DMS114 treated with DMSO at 0.1 percent for 48 hours (cell line): ENCODE data around the gene MGAT3.

ENCODE experiments used
- DNase-seq: peaks from one replicate; lab custom pipeline; 2025; ENCODE audit not compliant: unreplicated experiment; lab: John Stamatoyannopoulos, UW

MGAT3 gene

DNA sequence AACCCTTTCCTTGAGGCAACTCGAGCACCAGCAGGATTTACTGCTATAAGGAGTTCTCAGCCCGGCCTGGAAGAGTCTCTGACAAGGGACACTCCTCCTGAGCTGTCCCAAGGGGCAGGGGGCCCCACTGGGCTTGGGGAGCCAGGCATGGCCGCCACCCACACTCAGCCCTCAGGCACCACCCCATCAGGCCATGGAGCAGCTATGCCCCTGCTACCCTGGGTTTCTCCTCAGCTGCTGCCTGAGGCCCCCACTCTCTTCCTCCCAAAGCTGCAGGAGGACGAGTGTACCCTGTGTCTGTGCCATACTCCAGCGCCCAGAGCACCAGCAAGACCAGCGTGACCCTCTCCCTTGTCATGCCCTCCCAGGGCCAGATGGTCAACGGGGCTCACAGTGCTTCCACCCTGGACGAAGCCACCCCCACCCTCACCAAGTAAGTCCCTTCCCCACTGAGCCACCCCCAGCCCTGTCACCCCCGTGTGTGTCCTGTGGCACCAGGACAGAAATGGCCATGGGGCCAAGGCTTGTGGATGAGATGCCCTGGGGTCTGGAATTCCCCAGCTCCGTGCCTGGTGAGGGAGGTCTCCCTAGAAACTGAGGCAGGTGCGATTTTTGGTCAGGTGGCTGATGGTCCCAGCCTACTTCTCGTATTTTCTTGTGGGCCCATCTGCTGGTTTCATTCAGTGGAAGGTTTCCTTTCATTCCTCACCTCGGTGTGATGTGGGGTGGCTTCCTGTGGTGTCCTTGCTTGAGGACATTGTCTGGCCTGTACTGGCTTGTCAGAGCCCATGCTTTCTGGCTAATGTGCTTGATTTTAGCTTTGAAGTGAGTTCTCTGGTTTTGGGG, 28.8 kb upstream of the MGAT3 start:
- no peak for DNase-seq

DNA sequence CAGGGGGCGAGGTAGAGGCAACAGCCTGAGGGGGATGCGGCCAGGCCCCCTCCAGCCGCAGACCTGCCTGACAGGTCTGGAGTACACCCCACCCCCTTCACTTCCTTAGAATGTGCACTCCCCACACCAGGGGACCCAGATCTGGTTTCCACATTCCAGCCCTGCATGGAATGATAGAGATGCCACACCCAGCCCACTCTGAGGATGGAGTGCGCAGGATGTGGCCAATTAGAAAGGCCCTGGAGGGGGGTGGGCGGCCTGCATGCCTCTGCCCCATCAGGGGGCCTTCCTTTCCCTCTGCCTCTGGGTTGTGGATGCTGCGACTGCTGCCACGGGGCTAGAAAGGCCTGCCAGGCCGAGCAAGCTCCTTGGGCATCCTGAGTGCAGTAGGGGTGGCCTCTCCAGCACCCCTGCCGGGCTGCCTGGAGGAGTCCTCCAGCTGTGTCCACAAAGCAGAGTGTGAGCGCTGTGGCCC, 28.2 kb upstream of the MGAT3 start:
- no peak for DNase-seq

DNA sequence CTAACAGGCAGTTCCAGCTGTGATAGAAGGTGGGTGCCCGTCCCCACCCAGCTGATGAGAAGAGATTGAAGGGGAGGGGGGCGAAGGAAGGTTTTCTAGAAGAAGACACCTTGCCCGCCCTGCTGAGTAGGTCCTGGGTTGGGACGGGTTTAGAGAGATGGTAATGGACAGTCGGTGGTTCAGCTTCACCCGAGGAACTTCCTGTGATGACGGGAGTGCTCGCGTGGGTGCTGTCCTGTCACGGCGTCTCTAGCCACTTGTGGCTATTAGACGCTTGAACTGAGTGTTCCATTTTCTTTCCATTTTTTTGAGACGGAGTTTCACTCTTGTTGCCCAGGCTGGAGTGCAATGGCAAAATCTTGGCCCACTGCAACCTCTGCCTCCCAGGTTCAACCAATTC, 27.6 kb upstream of the MGAT3 start:
- no peak for DNase-seq

DNA sequence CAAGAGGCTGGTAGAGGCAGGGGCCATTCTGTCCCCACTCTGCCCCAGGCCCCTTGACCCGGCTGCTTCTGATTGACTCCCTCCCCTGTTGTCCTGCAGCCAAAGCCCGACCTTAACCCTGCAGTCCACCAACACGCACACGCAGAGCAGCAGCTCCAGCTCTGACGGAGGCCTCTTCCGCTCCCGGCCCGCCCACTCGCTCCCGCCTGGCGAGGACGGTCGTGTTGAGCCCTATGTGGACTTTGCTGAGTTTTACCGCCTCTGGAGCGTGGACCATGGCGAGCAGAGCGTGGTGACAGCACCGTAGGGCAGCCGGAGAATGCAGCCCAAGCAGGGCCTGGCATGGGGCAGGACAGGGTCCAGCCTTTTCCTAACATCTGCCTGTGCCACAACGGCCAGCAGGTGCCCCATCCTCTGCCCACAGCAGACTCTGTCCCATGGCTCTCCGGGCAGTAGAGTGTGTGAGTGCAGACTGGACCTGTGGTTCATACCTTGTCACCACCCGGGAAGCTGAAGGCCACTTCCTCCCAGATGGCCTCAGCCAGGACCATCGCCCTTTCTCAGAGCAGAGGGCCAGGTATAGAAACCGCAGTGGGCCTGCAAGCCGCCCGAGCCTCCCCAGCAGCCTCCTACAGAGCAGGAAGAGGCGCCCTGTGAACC, 26.8 kb upstream of the MGAT3 start:
- DNase-seq, result no peak

DNA sequence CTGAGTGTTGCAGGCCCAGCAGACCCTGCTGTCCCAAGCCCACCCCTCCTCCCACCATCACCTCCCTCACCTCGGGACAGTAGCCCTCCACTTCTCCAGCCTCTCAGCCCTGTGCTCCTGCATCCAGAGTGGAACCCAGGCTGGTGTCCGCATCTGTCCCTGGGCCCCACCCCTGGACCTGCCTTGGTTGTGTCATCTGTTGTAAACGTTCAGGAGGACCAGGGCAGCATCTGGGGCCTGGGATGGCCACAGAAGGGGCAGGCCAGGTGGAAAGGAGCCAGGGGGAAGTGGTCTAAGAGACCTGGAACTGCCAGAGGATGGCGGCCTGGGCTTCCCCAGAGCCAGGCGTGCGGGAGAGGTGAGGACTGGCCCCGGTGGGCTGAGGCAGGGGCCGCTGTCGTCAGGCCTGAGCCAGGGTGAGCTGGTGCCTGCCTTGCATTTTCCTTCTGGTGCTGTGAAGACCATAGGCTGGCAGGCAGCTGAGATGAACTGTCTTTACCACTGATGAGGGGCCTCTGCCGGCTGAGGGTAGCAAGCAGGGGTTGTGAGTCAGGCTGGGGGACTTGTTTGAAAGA, 26.1 kb upstream of the MGAT3 start:
- no peak for DNase-seq

DNA sequence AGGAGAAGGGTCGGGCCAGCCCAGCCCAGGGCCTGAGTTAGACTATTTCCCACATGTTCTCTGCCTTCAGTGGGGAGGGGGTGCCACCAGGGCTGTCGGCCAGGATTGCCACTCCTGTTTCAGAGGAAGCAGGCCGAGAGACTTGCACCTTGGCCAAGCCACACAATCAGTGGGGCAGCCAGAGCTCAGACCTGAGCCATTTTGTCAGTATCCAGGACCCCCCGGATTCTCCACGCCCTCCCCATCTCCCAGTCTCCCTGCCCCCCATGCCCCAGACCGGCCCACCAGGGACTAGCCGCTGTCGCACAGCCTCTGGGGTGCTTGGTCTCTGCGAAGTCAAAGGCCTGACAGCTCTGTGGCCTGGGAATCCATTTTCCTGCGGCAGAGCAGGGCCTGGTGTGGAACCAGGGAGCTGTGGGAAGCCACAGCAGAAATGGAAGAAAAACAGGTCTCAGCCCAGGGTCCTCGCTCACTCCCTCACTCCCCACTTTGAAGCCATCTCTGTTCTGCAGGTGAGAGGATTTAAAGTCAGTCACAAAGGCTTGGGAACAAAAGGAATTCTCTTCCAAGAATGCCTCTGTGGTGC, 25.5 kb upstream of the MGAT3 start:
- no peak for DNase-seq

DNA sequence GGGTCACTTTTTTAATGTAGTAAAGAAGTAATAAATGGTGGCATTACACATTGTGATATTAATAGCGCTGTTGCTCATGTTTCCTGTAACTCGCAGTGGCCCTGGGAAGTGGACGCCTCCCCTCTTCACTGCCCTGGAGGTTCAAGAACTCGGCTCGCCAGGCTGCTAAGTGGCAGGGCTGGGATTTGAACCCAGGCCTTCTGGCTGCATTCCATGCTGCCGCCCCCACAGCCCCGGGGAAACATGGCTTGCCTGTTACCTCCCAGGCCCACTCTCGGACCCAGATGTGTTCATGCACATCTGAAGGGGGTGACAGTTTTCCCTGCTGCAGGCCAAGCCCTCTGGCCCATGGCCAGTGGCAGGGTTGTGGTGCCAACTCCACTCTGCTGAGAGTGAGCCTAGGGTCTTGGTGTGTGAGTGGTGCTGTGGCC, 25.0 kb upstream of the MGAT3 start:
- DNase-seq, result no peak

DNA sequence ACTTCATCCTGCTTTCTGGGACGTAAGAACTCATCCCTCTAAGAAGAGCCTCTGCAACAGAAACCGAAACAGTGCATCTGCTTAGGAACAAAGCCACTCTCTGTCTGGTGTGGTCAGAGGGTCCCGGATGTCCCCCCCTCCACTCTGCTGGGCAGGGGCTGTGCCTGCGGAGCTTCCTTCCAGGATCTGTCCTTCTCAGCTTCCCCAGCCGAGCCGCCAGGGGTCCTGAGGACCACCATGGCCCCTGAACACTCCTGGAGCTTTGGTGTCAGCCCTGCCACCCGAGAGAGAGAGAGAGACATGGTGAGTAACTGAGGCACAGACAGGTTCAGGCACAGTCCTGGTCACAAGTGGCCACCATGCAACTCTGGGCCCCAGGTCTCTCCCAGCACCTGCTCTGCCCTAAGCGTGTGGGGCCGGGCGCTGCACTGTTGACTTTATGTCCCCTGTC, 24.4 kb upstream of the MGAT3 start:
- DNase-seq, result no peak

DNA sequence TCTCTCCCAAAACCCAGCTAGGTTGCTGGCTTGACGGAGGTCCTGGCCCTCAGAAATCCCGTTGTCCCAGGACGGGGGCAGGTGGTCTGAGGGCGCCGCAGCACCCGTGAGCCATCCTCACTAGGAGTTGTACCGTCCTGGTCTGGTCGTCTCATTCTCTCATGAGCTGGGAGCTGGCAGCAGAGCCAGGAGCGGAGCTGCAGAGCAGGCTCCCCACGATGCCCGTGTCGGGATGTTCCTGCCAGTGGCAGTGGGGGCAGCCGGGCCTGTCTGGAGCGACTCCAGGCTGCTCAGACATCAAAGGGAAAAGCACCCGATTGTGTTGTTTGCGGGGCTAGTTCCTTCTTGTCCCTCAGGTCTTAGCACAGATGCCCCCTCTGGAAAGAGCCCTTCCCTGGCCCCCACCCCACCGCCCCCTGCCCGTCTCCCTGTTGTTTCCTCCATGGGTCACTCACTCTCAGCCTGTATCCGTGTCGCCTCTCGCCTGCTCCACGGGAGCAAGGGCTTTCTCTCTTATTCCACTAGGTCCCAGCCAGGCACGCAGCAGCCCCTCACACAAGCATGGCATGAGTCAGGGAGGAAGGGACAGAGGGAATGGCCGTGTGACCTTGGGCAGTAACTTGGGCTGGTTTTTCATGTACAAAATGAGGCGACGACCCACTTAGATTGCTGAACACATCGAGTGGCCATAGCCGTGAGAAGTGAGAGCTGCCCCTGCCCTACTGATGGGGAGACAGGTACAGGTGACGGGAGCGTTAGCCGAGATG, 23.2 kb upstream of the MGAT3 start:
- DNase-seq, result no peak

DNA sequence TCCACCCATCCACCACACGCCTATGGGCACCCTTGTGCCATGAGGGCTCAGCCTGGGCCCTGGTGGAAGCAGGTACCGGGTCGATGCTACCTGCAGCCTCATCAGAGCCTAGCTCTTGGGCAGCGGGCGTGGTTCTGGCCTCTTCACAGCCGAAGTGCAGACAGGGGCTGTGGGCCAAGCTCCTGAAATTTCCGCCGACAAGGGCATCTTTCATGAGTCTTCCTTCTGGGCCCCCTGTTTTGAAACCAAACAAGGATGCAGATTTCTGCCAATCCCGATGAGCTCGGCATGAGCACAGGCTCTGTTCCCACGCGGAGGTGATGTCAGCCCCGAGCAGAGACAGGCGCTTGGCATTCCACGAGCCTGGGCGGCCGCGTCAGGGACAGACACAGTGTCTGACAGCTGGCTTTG, 22.6 kb upstream of the MGAT3 start:
- DNase-seq, result no peak

DNA sequence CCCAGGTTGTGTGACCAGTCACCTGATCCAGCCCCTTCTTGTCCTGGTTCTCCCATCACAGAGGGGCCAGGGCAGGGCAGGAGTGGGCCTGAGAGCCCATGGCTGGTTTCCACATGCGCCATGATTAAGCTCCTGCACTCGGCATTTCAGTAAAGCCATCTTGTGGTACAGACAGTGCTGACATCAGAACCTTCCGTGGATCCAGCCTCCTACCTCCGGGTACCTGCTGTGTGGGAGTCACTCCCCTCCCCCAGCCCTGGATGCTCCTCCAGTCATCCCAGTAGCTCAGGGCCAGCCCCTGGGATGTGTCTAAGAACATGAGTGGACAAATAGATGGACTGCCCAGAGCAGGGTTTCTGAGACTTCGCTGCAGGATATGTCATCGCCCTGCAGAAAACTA, 22.1 kb upstream of the MGAT3 start:
- DNase-seq, result no peak

DNA sequence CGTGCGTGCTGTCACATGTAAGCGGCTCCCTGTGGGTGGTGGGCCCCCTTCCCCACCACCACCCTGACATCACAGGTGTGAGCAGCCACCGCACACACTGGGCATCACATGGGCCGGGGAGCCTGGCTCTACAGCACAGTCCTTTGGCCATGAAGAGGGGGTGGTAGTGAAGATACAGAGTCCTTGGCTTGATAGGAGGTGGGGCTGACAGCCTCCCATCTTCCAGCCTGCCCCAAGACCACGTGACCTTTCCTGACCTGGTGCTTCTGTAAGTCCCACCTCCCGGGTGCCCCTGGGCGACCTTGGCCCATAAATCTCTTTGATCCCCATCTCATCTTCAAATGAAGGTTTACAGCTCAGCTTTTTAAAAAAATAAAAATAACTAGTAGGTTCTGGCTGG, 21.2 kb upstream of the MGAT3 start:
- DNase-seq, result no peak

DNA sequence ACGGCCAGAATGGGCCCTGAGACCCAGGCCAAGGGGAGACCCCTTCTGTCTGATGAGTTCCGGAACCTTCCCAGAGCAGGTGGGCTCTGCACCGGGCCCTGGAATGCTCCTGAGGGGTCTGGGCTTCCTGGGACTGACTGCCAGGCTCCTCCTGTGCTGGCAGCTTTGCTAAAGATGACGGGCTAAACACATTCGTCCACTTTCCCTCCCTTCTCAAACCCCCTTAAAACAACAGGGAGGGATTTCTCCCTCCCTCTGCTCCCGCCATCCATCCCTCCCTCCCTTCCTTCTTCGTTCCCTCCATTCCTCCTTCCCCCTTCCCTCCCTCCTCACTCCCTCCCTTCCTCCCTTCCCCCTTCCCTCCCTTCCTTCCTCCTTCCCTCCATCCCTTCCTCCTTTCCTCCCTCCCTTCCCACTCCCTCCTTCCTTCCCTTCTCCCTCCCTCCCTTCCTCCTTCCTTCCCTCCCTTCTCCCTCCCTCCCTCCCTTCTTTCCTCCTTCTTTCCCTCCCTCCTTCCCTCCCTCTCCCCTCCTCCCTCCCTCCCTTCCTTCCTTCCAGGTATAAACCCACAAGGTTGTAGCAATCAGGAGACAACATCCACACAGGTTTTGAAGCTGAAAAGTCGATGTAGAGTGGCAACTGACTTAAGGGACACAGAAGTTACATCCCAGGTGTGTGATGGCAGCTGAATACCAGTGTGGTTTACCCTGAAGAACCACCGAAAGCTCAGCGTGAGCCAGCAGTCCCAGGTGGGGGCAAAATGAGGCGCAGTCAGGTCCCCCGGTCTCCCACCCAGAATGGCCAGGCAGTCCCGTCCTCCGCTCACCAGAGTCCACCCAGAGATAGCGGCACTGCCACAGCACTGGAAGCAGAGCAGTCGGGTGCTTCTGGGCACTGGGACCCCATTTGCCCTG, 18.8 kb upstream of the MGAT3 start:
- DNase-seq, result no peak

DNA sequence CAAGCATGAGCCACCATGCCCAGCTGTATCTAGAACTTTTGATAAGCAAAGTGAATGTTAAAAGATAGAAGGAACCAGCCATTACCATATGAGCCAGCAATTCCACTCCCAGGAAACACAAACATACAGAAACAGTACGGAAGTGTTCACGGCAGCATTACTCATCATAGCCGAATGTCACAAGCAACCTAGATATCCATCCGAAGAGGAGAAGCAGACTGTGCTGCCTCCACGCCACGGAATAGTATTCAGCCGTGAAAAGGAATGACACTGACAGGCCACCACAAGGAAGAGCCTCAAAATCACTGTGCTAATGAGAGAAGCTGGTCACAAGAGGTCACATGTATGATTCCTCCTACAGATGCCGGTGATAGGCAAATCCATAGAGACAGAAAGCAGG, 17.6 kb upstream of the MGAT3 start:
- no peak for DNase-seq

DNA sequence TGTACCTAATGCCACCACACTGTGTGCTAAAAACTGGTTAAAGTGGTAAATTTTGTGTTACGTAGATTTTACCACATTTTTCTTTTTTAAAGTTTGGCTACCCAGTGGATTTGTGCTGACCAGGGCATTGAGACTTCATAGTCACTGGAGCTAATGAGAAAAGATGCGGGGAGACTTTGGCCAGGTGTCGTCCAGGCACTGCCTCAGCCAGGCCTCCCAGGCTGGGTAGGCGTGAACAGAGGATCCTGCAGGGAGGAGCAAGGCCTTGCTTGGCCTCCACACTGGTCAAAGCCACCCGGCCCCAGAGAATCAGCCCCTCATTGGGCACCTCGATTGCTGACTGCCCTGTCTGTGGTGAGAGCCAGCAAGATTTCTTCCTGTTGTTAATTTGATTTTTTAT, 13.4 kb upstream of the MGAT3 start:
- no peak for DNase-seq

DNA sequence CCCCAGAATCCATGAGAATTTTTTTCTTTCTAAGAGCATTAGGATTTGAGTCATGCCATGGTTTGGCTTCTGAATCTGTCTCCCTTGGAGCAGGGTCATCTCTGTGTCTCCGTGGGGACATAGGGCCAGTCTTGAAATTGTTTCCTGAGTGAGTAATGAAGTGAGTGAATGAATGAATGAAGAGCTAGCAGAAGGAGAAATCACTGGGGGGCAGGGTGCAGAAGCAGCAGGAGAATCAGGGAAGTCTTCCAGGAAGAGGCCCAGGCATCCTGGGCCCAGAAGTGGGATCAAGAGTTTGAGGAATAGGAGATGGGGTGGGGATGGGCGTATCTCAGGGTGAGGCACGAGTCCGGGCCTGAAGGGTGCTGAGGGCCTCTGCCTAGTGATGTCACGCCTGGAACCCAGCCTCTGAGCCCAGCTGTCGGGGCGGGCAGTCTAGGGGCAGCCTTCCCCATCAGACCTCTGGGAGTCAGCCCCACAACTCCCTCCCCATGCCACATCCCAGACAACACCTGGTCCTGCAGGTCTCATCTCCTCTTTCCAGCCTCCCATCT, 12.5 kb upstream of the MGAT3 start:
- DNase-seq, result no peak

DNA sequence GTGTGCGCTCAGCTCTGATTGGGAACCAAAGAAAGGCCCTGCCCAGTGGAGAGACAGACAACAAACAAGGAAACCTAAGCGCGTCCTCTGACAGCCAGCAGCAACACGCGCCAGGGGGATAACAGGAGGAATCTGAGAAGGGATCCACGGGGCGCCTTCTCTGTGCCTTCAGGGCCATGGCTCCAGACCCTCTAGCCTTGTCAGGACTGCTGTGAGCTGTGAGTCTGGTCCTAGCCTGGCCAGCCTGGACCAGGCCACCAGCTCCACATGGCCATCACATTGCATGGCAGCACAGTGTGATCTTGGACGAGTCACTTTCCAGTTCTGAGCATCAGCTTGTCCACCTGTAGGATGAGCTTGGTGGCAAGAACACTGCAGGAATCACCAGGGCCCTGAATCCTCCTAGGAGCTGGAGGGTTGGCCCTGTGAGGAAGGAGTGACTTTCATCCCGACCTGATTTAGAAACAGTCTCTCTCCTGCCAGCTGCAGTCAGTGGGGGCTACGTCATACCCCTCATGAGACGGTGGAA, 11.8 kb upstream of the MGAT3 start:
- DNase-seq, result no peak

DNA sequence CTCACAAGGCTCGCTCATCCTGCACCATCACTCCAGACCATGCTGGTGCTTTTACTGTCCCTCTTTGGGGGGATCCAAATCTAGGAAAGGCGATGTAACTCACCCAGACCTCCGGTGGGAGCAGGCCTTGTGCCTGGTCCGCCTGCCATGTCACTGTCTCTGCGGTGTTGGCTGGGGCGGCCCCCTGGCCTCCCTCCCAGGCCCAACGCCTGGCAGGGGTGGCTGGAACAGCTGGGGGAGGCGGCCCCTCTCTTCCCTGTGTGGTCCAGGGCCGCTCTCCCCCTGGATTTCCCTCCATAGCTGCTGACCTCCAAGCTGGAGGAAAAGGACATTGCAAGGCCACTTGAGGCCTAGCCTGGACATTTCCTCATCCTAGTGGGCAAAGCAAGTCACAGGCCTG, 11.1 kb upstream of the MGAT3 start:
- no peak for DNase-seq

DNA sequence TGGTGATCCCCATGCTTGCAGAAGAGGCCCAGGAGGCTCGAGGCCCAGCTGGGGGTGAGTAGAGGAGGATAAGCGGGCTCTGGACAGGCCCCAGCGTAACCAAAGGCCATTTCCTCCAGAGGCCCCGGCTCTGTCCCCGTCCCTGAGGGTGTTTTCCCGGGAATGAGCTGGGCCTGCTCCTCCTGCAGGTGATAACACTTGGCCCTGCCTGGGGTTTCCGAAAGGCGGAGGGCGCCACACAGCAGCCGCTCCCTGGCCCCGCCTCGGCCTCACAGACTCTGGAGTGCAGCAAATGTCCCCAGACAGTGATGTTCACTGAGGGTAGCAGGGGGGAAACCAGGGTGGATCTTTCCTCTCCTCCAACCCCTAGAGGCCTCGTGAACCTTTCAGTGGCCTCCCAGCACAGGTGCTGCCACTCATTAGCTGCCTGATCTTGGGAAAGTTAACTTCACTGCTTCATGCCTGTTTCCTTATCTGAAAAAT, 10.5 kb upstream of the MGAT3 start:
- no peak for DNase-seq
